ENCODE results near the gene ARHGAP22.

Gene ARHGAP22

DNA sequence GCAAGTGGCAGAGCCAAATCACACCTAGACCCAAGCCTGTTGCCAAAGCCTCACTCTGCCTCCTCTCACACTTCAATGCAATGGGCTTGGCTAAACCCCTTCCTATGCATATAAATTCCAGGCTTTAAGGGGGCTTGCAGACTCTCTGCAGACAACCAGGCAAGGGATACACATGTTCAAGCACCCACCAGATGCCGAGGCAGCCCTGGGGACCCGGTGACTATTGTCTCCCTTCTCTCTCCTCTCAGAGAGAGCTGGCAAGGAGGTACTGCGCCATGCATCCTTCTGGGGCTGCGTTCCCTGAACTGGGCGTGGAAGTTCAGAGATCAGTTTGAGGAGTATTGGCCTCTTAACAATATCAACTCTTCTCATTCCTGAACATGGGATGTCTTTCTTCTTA, 131.2 kb downstream of the ARHGAP22 start:
- no peak for TF ChIP-seq GATA3 (IDR thresholded peaks at IDR 0.05; ENCODE audit: low read depth, low read length)
- no peak for TF ChIP-seq GATA2 (IDR thresholded peaks at IDR 0.05; ENCODE audit: low read depth, low read length)

DNA sequence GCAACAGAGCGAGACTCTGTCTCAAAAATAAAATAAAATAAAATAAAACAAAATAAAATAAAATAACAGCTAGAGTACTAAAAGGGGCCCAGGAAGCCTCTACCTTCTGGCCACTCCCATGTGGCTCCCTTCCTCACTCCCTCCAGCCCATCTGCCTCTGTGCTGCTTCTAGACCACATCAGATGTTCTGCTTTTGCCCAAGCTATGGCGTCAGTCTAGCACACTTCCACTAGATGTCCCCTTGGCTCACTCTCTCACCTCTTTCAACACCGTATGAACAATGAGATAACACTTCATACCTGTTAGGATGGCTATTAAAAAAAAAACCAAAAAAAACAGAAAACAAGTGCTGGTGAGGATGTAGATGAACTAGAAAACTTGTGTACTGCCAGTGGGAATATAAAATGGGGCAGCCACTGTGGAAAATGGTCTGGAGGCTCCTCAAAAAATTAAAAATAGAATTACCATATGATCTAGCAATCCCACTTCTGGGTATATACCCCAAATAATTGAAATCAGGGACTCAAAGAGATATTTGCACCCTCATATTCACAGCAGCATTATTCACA, 132.3 kb downstream of the ARHGAP22 start:
- TF ChIP-seq GATA3 (IDR thresholded peaks at IDR 0.05; ENCODE audit: low read depth, low read length) (no peak), GATA2 (IDR thresholded peaks at IDR 0.05; ENCODE audit: low read depth, low read length) (no peak)

DNA sequence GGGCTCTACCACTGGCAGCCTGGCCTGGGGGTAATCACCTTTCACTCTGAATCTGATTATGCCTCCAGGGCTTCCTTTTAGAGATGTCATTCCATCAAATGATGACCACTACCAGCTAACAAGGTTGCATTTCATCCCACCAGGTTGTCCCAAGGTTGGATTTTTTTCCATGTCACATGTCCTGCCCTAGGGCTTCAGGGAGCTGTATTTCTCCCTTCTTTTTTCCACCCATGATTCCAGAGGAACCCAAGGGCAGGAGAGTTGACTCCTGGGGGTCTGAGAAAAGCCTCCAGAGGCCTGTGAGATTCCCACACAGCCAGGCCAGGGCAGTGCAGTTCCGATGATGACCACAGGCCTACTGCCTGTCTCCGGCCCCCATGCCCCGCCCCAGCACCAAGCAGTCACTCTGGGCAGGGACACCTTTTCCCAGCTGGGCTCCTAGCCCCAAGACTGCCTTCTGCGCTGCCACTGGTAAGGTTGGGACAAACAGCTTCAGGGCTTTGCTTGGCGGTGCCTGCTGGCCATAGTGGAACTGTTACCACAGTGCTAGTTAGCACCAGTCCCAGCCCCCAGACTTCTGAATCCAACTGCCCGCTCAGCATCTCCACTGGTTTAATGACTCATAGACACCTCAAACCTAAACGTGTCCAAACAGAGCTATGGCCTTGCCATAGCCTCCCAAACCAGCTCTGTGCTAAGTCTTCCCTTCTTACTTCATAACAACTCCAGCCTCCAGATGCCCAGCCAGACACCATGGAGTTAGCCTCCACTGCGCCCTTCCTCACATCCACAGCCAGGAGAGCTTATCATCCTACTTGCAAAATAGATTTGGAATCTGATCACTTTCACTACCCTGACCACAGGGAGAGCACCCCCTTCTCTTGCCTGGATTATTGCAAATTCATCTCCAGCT, 133.7 kb downstream of the ARHGAP22 start:
- no peak for TF ChIP-seq GATA3 (IDR thresholded peaks at IDR 0.05; ENCODE audit: low read depth, low read length)
- TF ChIP-seq GATA2 (IDR thresholded peaks at IDR 0.05; ENCODE audit: low read depth, low read length) = no peak

DNA sequence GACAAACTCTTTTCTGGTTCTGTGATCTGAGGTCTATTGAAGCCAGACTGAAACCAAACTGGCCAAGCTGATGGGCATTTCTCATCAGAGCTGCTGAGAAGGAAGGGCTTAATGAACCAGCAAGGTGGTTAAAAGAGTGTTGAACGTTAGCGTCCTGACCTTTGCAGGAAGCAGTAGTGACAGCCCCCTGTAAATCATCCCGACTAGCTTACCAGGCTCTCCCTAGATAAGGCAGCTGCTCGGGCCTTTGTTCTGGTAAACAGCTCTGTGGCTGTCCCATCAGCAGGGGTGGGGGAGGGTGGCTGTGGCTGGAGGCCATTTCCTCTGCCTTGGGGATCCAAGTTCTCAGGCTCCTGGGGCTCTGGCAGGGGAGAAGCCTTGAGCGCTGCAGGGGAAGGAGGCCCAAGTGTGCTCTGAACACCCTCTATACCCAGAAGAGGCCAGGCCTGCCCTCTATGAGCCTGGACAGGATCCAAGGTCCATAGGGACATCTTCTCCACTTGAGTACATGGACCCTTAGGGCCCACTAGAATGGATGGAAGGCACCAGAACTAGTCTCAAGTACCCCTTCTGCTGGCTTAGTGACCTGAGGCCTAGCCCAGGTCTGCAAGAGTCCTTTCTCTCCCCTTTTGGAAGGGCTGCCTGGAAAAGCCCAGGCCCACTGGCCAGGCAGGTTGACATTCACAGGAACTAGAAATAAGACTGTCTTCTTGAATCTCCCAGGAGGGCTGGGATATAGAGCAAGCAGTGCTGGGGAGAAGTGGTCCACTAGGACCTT, 134.6 kb downstream of the ARHGAP22 start:
- TF ChIP-seq GATA3 (IDR thresholded peaks at IDR 0.05; ENCODE audit: low read depth, low read length) (no peak), GATA2 (IDR thresholded peaks at IDR 0.05; ENCODE audit: low read depth, low read length) (no peak)

DNA sequence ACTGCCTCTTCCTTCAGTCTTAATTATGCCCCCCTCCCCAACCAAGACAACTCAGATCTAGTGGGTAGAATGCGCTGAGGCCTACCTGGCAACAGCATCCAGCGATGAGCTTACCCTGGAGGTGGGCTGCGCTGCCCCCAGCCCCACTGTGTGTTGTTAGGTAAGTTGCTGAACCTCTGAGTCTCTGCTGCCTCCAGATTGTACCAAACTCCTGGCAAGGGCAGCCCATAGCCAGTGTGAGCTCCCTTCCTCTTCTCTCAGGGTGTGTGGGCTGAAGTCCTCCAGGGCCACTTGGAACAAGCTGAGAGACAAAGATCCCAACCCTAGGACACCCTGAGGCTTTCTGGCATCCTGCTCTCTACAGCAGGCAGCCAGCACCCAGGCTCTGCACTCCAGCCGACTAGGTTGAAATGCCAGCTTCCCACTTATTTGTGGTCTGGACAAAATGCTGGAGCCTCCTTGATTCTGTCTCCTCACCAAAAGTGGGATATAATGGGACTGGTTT, 135.3 kb downstream of the ARHGAP22 start:
- TF ChIP-seq GATA2 (IDR thresholded peaks at IDR 0.05; ENCODE audit: low read depth, low read length) (no peak), GATA3 (IDR thresholded peaks at IDR 0.05; ENCODE audit: low read depth, low read length) (no peak)

DNA sequence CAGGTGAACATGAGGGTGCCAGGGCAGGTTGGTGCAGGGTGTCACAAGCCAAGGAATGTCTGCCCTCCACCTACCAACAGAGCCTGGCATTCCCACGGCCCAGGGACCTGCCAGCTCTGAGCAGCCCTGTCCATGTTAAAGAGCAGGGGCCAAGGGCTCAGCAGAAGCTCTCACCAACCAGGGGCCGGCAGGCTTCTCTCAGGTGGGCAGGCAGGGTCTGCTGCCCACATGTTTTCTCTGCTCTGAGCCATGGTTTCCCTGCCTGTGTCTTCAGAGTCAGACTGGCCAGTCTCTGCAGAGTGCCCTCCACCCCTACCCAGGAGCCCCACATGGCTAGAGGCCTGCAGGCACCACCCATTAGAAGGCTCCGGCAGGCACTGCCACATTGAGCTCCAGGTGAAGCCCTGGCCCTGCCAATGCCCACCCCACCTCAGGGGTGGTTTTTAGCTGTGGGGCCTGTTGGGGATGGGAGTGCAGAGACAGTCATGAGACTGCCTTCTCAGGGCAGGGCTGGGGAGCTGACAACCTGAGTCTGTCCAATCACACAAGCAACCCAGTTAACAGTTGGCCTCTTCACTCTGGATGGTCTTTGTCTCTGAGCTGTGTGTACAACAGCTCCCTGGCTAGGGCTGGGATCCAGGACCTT, 135.9 kb downstream of the ARHGAP22 start:
- no peak for TF ChIP-seq GATA2 (IDR thresholded peaks at IDR 0.05; ENCODE audit: low read depth, low read length)
- no peak for TF ChIP-seq GATA3 (IDR thresholded peaks at IDR 0.05; ENCODE audit: low read depth, low read length)

DNA sequence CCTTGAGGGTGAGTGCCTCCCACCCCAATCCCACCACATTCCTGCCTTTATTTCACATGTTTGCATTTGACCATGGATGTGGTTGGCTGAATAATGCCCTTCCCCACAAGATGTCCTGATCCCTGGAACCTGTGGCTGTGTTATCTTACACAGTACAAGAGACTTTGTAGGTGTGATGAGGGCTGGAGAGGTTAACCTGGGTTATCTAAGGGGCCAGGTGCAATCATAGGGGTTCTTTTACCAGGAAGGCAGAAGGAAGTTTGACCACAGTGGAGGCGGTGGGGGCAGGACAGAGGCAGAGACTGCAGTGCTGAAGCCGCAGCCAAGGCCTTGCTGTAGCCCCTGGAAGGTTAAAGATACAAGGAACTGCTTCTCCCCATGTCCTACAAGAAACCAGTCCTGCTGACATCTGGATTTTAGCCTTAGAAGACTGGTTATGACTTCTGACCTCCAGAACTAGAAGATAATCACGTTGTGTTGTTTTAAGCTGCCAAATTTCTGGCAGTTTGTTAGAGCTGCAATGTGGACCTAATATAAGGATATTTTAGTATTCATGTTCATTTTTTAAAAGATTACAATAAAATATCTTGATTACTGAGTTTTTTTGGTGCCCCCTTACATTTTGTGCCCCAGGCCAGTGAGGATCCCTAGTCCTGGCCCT, 136.6 kb downstream of the ARHGAP22 start:
- TF ChIP-seq GATA2 (IDR thresholded peaks at IDR 0.05; ENCODE audit: low read depth, low read length) = no peak
- no peak for TF ChIP-seq GATA3 (IDR thresholded peaks at IDR 0.05; ENCODE audit: low read depth, low read length)

DNA sequence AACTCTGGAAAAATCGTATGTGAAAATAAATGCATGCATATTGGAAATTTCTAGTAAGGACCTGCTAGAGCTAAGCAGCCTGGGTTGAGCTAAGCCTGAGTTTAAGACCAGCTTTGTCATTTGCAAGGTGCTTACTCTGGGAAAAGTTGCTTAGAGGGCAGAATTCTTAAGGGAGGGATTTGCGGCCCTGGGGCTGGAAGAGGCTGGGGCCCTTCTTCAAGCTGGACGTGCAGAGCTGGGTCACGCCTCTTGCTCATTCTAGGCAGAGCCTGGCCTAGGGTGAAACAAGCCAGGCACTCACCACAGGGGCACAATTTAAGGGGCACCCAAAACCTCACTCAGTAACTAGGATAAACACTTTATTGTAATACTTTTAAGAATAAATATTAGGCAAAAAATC, 137.2 kb downstream of the ARHGAP22 start:
- TF ChIP-seq GATA2 (IDR thresholded peaks at IDR 0.05; ENCODE audit: low read depth, low read length) = no peak
- TF ChIP-seq GATA3 (IDR thresholded peaks at IDR 0.05; ENCODE audit: low read depth, low read length) = no peak

DNA sequence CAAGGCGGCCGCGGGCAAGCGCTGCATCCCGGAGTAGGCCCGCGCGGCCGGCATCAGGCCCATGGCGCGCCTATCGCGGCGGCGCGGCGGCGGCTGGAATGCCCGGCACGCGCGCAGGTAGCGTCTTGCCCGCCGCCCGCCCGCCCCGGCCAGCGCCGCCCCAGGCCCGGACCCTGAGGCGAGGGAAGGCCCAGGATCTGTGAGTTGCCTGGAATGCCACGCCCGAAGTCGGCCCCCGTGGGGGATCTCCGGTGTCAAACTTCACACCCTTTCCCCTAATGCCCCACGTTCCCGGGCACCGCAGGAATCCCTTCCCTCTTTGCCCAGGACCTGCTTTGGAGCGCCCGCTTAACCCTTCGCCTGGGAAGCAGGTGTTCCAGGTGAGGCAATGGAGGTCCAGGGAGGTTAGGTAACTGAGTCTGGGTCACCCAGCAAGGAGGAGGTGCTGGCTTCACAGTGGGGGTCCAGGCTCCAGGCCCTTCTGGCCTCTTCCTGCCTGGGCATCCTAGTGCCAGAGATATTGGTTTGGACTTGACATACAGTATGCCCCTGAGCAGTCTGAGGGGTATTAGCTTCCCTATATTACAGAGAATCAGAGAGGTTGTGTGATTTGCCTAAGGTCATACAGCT, 138.1 kb downstream of the ARHGAP22 start:
- TF ChIP-seq GATA3 (IDR thresholded peaks at IDR 0.05; ENCODE audit: low read depth, low read length) (no peak), GATA2 (IDR thresholded peaks at IDR 0.05; ENCODE audit: low read depth, low read length) (no peak)

DNA sequence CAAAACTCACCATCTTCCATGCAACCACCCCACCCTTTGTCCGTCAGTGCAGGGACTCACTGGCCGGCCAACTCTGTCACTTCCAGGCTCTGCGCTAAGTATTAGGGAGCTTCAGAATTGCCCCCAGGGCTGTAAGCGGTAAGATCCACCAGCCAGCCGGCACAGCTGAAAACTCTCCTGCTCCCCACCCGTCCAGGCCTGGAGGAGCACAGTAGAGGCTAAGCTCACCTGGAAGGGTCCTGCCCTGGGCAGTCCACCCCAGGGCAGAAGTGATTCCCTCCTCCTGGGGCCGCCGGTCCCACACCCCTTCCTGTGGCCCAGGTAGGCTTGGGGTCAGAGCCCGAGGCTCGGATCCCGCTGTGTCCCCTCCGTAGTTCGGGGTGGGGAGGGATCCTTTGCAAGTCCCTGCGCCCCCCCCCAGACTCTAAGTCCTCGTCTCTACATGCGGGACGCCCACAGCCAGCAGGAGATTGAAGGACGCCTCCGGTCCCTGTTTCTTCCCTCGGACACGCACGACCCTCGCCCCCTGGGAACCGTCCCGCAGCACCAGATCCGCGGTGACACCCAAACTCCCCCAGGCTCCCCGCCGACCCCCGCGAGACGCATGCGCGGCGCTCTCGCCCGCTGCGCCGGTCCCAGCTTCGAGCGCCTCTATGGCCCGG, 138.9 kb downstream of the ARHGAP22 start:
- no peak for TF ChIP-seq GATA2 (IDR thresholded peaks at IDR 0.05; ENCODE audit: low read depth, low read length)
- TF ChIP-seq GATA3 (IDR thresholded peaks at IDR 0.05; ENCODE audit: low read depth, low read length) = no peak

DNA sequence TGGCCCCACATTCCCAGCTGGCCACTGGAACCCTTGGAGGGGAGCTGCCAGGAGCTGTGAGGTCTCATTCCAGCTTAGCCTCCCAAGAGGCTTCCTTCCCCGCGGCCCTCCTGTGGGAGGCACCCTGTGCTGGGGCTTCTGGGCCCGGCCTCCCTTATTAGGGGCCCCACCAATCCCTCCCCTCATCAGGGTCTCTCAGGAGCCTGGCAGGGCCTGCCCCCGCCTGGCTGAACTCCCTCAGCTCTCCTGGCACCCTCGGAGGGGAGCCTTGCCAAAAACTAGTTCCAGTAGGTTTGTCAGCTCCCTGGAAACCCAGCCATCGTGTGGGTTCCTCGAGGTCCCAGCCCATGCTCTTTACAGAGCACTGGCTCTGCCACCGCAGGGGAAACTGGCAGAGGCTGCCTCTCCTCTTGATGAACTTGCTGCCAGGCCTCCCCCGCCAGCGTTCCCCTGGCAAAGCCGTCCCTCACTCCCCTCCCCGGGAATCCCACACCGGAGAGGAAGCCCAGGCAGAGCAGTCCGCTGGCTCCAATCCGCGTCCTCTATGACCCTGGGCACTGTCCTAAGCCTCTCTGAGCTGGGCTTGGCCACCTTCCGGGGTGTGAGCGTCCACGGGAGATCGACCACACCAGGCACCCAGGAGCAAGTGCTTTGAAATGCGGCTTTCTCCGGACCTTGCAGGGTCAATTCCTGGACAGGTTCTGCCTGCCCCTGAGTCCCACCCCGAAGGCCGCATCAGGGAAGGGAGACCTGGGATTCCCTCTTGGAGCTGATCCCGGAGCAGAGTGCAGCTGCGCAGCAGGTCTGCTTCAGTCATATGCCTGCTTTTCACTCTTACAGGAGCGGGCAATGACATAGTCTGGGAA, 139.8 kb downstream of the ARHGAP22 start:
- TF ChIP-seq GATA2 (IDR thresholded peaks at IDR 0.05; ENCODE audit: low read depth, low read length) = no peak
